Thoracic aorta (tissue), 2 donors: ENCODE measurements around the gene RAI2. TPM values are rescaled to one million over a fixed set of nuclear protein-coding genes. Genes with fewer than 3 reads are reported as not detected.
"Not testable (repeated sequence)": the region's sequence is repeated elsewhere in the genome, so short reads cannot be mapped to it uniquely, and the experiment has no call there.

ENCODE experiments used
- ATAC-seq: fragments of 150-250 bp; one replicate; pipeline ENCODE4 v1.8.0; 2017; ENCODE audit warnings: low read depth; ENCODE audit not compliant: insufficient number of reproducible peaks, low FRiP score
- DNase-seq: peaks from one replicate; pipeline ENCODE4 v3.0.0-alpha.2; 2020; ENCODE audit warnings: low spot score
- H3K27ac ChIP-seq, 2 donors: fragments of 200-600 bp; sonication (generic); 1 replicate in 1 of 2; 2 replicates in 1 of 2; pipeline ENCODE4 v1.5.1; 2016; ENCODE audit warnings: mild to moderate bottlenecking in 2 of 2, moderate library complexity in 2 of 2
- H3K27me3 ChIP-seq: fragments of 200-600 bp; sonication (generic); replicated peaks from 2 replicates; pipeline ENCODE4 v1.6.0; 2016; ENCODE audit warnings: mild to moderate bottlenecking; ENCODE audit not compliant: insufficient read depth
- H3K36me3 ChIP-seq: fragments of 200-600 bp; sonication (generic); one replicate; pipeline ENCODE4 v1.5.1; 2016
- H3K4me1 ChIP-seq, 2 donors: fragments of 200-600 bp; sonication (generic); 1 replicate in 1 of 2; 2 replicates in 1 of 2; pipeline versions ENCODE4 v1.5.1 to v1.6.0; 2016; ENCODE audit warnings: low read depth in 2 of 2, mild to moderate bottlenecking in 1 of 2; ENCODE audit not compliant: control insufficient read depth in 1 of 2
- H3K4me3 ChIP-seq: fragments of 200-600 bp; sonication (generic); 2 replicates; pipeline ENCODE4 v1.5.1; 2016; ENCODE audit warnings: mild to moderate bottlenecking
- H3K9me3 ChIP-seq: fragments of 200-600 bp; sonication (generic); 2 replicates; pipeline ENCODE4 v1.5.1; 2016
- total RNA-seq, 2 donors: library from RNA; depleted of rRNA; stranded (reverse); fragments of >200 nt; gene quantifications; one replicate each; pipeline versions ENCODE4 v1.1.0 to v1.2.3, GENCODE V29; 2016
- TF ChIP-seq, protein P1 (sequence below): fragments of 200-600 bp; sonication (generic); IDR thresholded peaks from one replicate; pipeline ENCODE4 v1.5.1; 2019; ENCODE audit warnings: antibody characterized with exemption

The RAI2 gene
- total RNA-seq, 2 donors from 2014 or later: 15.9 to 21.5 TPM

DNA sequence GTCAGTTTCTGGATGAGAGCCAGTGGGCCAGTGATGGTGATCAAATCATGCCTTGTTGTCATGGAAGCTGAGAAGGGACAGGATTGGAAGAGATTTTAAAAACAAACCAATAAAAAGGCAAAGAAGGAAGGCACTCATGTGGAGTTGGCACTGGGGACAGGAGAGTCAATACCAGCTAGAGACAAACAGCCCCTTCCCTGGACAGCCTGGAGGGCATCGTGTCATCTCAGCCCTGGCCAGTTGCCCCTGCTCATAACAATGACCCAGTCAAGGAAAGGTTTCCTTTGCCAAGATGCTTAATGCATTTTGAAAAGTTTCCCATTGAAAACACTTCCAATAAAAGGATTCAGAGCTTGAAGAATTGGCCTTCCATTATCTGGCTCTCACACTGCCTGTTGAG, 68.3 kb downstream of the RAI2 start:
- ATAC-seq (no peak), DNase-seq (no peak)
- Histone ChIP-seq H3K4me1 (no peaks in the 10 kb centered on the region), H3K4me3 (no peak overlapping the region), H3K27me3 (no peaks in the 10 kb centered on the region), H3K36me3 (no peaks in the 10 kb centered on the region), H3K27ac (no peak overlapping the region), H3K9me3 (no peaks in the 10 kb centered on the region)
- TF ChIP-seq, protein P1, sequence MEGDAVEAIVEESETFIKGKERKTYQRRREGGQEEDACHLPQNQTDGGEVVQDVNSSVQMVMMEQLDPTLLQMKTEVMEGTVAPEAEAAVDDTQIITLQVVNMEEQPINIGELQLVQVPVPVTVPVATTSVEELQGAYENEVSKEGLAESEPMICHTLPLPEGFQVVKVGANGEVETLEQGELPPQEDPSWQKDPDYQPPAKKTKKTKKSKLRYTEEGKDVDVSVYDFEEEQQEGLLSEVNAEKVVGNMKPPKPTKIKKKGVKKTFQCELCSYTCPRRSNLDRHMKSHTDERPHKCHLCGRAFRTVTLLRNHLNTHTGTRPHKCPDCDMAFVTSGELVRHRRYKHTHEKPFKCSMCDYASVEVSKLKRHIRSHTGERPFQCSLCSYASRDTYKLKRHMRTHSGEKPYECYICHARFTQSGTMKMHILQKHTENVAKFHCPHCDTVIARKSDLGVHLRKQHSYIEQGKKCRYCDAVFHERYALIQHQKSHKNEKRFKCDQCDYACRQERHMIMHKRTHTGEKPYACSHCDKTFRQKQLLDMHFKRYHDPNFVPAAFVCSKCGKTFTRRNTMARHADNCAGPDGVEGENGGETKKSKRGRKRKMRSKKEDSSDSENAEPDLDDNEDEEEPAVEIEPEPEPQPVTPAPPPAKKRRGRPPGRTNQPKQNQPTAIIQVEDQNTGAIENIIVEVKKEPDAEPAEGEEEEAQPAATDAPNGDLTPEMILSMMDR: no peak

DNA sequence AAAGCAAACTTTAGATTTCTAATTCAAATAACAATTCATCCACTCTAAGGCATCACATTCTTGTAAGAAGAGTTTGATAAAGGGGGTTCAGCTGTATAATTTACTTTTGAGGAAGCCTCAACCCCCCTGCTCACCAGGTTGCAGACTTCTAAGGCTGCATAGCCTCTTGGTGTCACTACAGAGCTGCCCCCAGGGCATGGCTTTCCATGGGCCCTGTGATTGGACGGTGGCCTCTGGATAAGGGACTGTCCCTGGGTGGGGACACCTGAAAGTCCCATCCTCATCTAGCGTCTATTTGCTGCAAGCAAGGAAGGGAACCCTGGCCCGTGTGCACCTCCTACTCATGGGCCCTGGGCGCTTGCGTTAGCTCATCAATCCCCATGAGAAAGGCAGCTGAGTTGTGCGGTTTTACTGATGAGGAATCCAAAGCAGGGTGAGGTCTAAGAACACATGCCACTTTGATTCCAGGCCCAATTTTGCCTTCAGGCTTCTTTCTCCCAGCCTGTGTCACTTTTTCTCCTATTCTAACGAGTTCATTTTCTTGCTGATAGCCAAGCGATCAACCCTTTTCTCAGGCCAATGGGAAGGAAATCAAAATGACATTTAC, 72.0 kb downstream of the RAI2 start:
- no peaks in the 10 kb centered on the region for H3K4me1 ChIP-seq
- H3K27me3 ChIP-seq: no peaks in the 10 kb centered on the region
- TF ChIP-seq, protein P1: no peak
- no peaks in the 10 kb centered on the region for H3K9me3 ChIP-seq
- ATAC-seq: no peak
- DNase-seq: no peak
- no peak overlapping the region for H3K27ac ChIP-seq
- H3K36me3 ChIP-seq: no peaks in the 10 kb centered on the region
- no peak overlapping the region for H3K4me3 ChIP-seq

DNA sequence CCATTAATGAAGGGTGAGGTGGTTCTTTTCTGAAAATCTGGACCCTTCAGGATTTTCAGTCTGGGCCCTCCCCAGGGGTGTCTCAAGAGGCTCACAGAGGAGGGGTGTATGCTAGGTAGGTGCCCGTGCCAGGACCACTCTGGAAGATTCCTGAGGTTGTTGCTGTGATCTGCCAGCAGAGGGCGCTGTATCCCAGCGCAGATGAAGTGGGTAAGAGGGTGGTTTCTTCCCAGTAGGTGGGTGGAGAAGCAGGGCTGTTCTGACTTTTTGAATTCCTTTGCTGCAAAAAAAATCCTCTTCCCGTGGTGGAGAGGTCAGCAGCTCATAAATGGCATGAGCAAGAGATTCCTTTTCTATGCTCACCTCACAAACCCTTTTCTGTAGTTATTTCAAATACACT, 72.7 kb downstream of the RAI2 start:
- ATAC-seq (no peak), DNase-seq (no peak)
- H3K36me3 ChIP-seq: no peaks in the 10 kb centered on the region
- no peaks in the 10 kb centered on the region for H3K27me3 ChIP-seq
- H3K27ac ChIP-seq: no peak overlapping the region
- TF ChIP-seq, protein P1: peak; percentile 71
- no peaks in the 10 kb centered on the region for H3K9me3 ChIP-seq
- no peak overlapping the region for H3K4me3 ChIP-seq
- H3K4me1 ChIP-seq: no peaks in the 10 kb centered on the region

DNA sequence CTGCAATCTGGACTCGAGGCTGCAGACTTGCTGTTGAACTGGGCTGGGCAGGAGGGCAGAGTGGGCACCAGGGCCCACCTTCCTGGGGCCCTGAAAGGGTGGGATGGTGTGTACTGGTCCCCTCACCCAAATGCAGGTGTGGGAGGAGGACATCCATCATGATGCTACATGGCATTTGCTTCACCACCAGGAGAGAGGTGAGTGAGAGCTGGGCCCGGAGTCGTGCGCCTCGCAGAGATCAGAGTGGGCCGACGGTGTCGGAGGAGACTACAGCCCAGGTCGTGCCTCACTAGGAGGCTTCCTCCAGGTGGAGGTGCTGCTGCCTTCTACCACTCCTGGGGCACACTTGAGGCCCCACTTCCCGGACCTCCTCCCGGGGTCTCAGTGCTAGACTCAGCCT, 73.5 kb downstream of the RAI2 start:
- H3K27ac ChIP-seq: no peak overlapping the region
- DNase-seq: no peak

DNA sequence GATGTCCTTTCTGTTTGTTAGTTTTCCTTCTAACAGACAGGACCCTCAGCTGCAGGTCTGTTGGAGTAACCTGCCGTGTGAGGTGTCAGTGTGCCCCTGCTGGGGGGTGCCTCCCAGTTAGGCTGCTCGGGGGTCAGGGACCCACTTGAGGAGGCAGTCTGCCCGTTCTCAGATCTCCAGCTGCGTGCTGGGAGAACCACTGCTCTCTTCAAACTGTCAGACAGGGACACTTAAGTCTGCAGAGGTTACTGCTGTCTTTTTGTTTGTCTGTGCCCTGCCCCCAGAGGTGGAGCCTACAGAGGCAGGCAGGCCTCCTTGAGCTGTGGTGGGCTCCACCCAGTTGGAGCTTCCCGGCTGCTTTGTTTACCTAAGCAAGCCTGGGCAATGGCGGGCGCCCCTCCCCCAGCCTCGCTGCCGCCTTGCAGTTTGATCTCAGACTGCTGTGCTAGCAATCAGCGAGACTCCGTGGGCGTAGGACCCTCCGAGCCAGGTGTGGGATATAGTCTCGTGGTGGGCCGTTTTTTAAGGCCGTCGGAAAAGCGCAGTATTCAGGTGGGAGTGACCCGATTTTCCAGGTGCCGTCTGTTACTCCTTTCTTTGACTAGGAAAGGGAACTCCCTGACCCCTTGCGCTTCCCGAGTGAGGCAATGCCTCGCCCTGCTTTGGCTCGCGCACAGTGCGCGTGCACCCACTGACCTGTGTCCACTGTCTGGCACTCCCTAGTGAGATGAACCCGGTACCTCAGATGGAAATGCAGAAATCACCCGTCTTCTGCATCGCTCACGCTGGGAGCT, 74.3 kb downstream of the RAI2 start:
- not testable (repeated sequence) for ATAC-seq

More for the DNA sequence above, 73.5 kb downstream of the RAI2 start:
- Histone ChIP-seq H3K4me1 (no peaks in the 10 kb centered on the region), H3K4me3 (no peak overlapping the region), H3K9me3 (no peaks in the 10 kb centered on the region), H3K36me3 (no peaks in the 10 kb centered on the region), H3K27me3 (no peaks in the 10 kb centered on the region)
- ATAC-seq: no peak
- TF ChIP-seq, protein P1: no peak

More for the DNA sequence above, 74.3 kb downstream of the RAI2 start:
- H3K27ac ChIP-seq, H3K27me3 ChIP-seq, H3K36me3 ChIP-seq, H3K4me1 ChIP-seq, H3K9me3 ChIP-seq, H3K4me3 ChIP-seq, DNase-seq: not testable (repeated sequence)
